Hepatocyte (in vitro differentiated cells): Measurements from ENCODE around the gene MAP1LC3A. TPM values are rescaled to one million over a fixed set of nuclear protein-coding genes. Genes with fewer than 3 reads are reported as not detected.

Experiments
- DNase-seq: peaks from one replicate; pipeline ENCODE4 v3.0.0-alpha.2; 2016; ENCODE audit warnings: low spot score
- H2AFZ ChIP-seq: fragments of 200-600 bp; sonication (generic); 2 replicates; pipeline ENCODE4 v1.6.0; 2016; ENCODE audit warnings: antibody characterized with exemption, mild to moderate bottlenecking
- H3K27ac ChIP-seq: fragments of 200-600 bp; sonication (generic); 2 replicates; pipeline ENCODE4 v1.5.1; 2016; ENCODE audit warnings: mild to moderate bottlenecking
- H3K27me3 ChIP-seq: fragments of 200-600 bp; sonication (generic); 2 replicates; pipeline ENCODE4 v1.6.1; 2016
- H3K36me3 ChIP-seq: fragments of 200-600 bp; sonication (generic); replicated peaks from 2 replicates; pipeline ENCODE4 v1.5.1; 2016; ENCODE audit warnings: low read depth; ENCODE audit not compliant: insufficient read depth
- H3K4me1 ChIP-seq: fragments of 200-600 bp; sonication (generic); 2 replicates; pipeline ENCODE4 v1.5.1; 2016; ENCODE audit warnings: mild to moderate bottlenecking, moderate library complexity; ENCODE audit not compliant: insufficient read depth
- H3K4me2 ChIP-seq: fragments of 200-600 bp; sonication (generic); 2 replicates; pipeline ENCODE4 v1.6.0; 2016
- H3K4me3 ChIP-seq: fragments of 200-600 bp; sonication (generic); 2 replicates; pipeline ENCODE4 v1.5.1; 2016; ENCODE audit warnings: mild to moderate bottlenecking
- H3K79me2 ChIP-seq: fragments of 200-600 bp; sonication (generic); 2 replicates; pipeline ENCODE4 v1.6.0; 2017; ENCODE audit warnings: mild to moderate bottlenecking
- H3K9me2 ChIP-seq: fragments of 200-600 bp; sonication (generic); replicated peaks from 2 replicates; pipeline ENCODE4 v1.6.0; 2017; ENCODE audit warnings: mild to moderate bottlenecking; ENCODE audit not compliant: insufficient read depth
- H3K9me3 ChIP-seq: fragments of 200-600 bp; sonication (generic); 2 replicates; pipeline ENCODE4 v1.5.1; 2016; ENCODE audit warnings: low read depth, mild to moderate bottlenecking
- H4K20me1 ChIP-seq: fragments of 200-600 bp; sonication (generic); 2 replicates; pipeline ENCODE4 v1.6.0; 2016; ENCODE audit warnings: mild to moderate bottlenecking; ENCODE audit not compliant: insufficient read depth, poor library complexity, severe bottlenecking
- CTCF ChIP-seq: fragments of 200-600 bp; sonication (generic); IDR thresholded peaks from 2 replicates; pipeline ENCODE4 v1.5.1; 2016; ENCODE audit warnings: antibody characterized with exemption, mild to moderate bottlenecking; ENCODE audit not compliant: poor library complexity
- EZH2 ChIP-seq: fragments of 200-600 bp; sonication (generic); IDR thresholded peaks from 2 replicates; pipeline ENCODE4 v1.6.1; 2016; ENCODE audit warnings: antibody characterized with exemption, mild to moderate bottlenecking, borderline replicate concordance
- EZH2phosphoT487 ChIP-seq: fragments of 200-600 bp; sonication (generic); IDR thresholded peaks from one replicate; pipeline ENCODE4 v1.6.1; 2018; ENCODE audit warnings: antibody characterized with exemption, mild to moderate bottlenecking, low read depth, moderate library complexity; ENCODE audit not compliant: unreplicated experiment, severe bottlenecking
- WGBS: methylation state at CpG from one replicate; pipeline ENCODE4 v1.1.6; 2016; ENCODE audit warnings: low lambda C conversion rate; ENCODE audit errors: missing lambda C conversion rate; 5-methylcytosine and 5-hydroxymethylcytosine counted together
- polyA plus RNA-seq: library from polyadenylated mRNA; unstranded; fragments of >200 nt; fragmentation: Nextera tagmentation; extraction: Ambion mirVana; gene quantifications from 2 replicates; pipeline ENCODE4 v1.2.1, GENCODE V29; 2016
- total RNA-seq: library from RNA; depleted of rRNA; stranded (reverse); fragments of >200 nt; gene quantifications from 2 replicates; pipeline ENCODE4 v1.2.3, GENCODE V29; 2014

MAP1LC3A gene
- total and polyA plus RNA-seq, 2 experiments from 2014 or later = 28.1 to 81.8 TPM

- peaks cover 1% of the 10 kb centered on the region for H3K4me1 ChIP-seq
- no peak overlapping the region for H3K4me3 ChIP-seq
- H3K27ac ChIP-seq = no peak overlapping the region
- no peaks in the 10 kb centered on the region for H3K9me2 ChIP-seq
- WGBS = 94% methylated on average over 8 of the region's 8 CpGs
- peaks cover 35% of the 10 kb centered on the region for H3K79me2 ChIP-seq
- H4K20me1 ChIP-seq = peaks cover 13% of the 10 kb centered on the region
- H3K27me3 ChIP-seq = no peaks in the 10 kb centered on the region
- no peak overlapping the region for H2AFZ ChIP-seq
- no peak for DNase-seq
- no peaks in the 10 kb centered on the region for H3K9me3 ChIP-seq
- no peak overlapping the region for H3K4me2 ChIP-seq
- TF ChIP-seq EZH2phosphoT487 = no peak
- no peak for TF ChIP-seq EZH2
- TF ChIP-seq CTCF = no peak
- H3K36me3 ChIP-seq = no peaks in the 10 kb centered on the region
Measured at GRCh38 chr20:34532320-34532719, 26.2 kb upstream of the MAP1LC3A start.

- Histone ChIP-seq H3K4me3 (no peak overlapping the region), H3K36me3 (no peaks in the 10 kb centered on the region), H3K27ac (no peak overlapping the region), H3K4me1 (no peaks in the 10 kb centered on the region), H3K9me3 (no peaks in the 10 kb centered on the region), H3K27me3 (no peaks in the 10 kb centered on the region), H3K9me2 (no peaks in the 10 kb centered on the region), H3K79me2 (peaks cover 32% of the 10 kb centered on the region), H2AFZ (no peak overlapping the region), H3K4me2 (no peak overlapping the region), H4K20me1 (peaks cover 13% of the 10 kb centered on the region)
- no peak for TF ChIP-seq EZH2phosphoT487
- TF ChIP-seq CTCF = no peak
- TF ChIP-seq EZH2 = no peak
- WGBS = 100% methylated on average over 7 of the region's 7 CpGs
- no peak for DNase-seq
Measured at GRCh38 chr20:34532756-34533155, 25.8 kb upstream of the MAP1LC3A start.

- H4K20me1 ChIP-seq = peaks cover 12% of the 10 kb centered on the region
- no peaks in the 10 kb centered on the region for H3K36me3 ChIP-seq
Measured at GRCh38 chr20:34534391-34535165, 23.9 kb upstream of the MAP1LC3A start.

More at GRCh38 chr20:34534391-34535165, 23.9 kb upstream of the MAP1LC3A start:
- no peak overlapping the region for H3K4me3 ChIP-seq
- no peaks in the 10 kb centered on the region for H3K27me3 ChIP-seq
- H3K4me2 ChIP-seq = no peak overlapping the region
- DNase-seq = no peak
- TF ChIP-seq EZH2 (no peak), CTCF (no peak), EZH2phosphoT487 (no peak)
- H3K9me2 ChIP-seq = no peaks in the 10 kb centered on the region
- peaks cover 19% of the 10 kb centered on the region for H3K79me2 ChIP-seq
- H3K27ac ChIP-seq = no peak overlapping the region
- no peaks in the 10 kb centered on the region for H3K9me3 ChIP-seq
- 95% methylated on average over 15 of the region's 15 CpGs for WGBS
- H3K4me1 ChIP-seq = no peaks in the 10 kb centered on the region
- H2AFZ ChIP-seq = no peak overlapping the region
